Measurements from ENCODE around the gene FKBP11.

The FKBP11 gene

GRCh38 chr12:48907245-48907644 lies 18.0 kb downstream of the FKBP11 start:
- ATAC-seq (ENCODE audit: insufficient read depth, low read depth): no peak
- no peaks in the 10 kb centered on the region for H3K36me3 ChIP-seq (ENCODE audit: insufficient read depth, low read length)
- no peaks in the 10 kb centered on the region for H3K9me3 ChIP-seq (ENCODE audit: insufficient read depth, low read length, severe bottlenecking)
- H3K79me2 ChIP-seq (ENCODE audit: insufficient read depth, low read length): no peaks in the 10 kb centered on the region
- H4K20me1 ChIP-seq (ENCODE audit: insufficient read depth, low read length): no peaks in the 10 kb centered on the region
- TF ChIP-seq EZH2 (IDR thresholded peaks at IDR 0.05; ENCODE audit: borderline replicate concordance, low read depth, low read length, severe bottlenecking): no peak
- TF ChIP-seq CTCF (IDR thresholded peaks at IDR 0.05; ENCODE audit: borderline replicate concordance, extremely low read depth, low read length, poor library complexity, severe bottlenecking): no peak
- H2AFZ ChIP-seq (ENCODE audit: low read depth, low read length): no peak overlapping the region
- no peak overlapping the region for H3K27ac ChIP-seq (ENCODE audit: low read length)
- H3K4me1 ChIP-seq (ENCODE audit: insufficient read depth, low read length): peaks cover 8% of the 10 kb centered on the region
- no peak for DNase-seq
- no peak overlapping the region for H3K9ac ChIP-seq (ENCODE audit: low read depth, low read length)
- H3K4me2 ChIP-seq (ENCODE audit: insufficient read depth, low read length): no peak overlapping the region
- H3K27me3 ChIP-seq (ENCODE audit: insufficient read depth, low read length, poor library complexity): peaks cover 4% of the 10 kb centered on the region
- no peak overlapping the region for H3K4me3 ChIP-seq (ENCODE audit: low read depth in 1 of 2, low read length in 2 of 2)

- Histone ChIP-seq H3K9me3 (ENCODE audit: insufficient read depth, low read length, severe bottlenecking) (no peaks in the 10 kb centered on the region), H3K79me2 (ENCODE audit: insufficient read depth, low read length) (no peaks in the 10 kb centered on the region), H3K9ac (ENCODE audit: low read depth, low read length) (no peak overlapping the region), H3K4me2 (ENCODE audit: insufficient read depth, low read length) (peak overlapping the region; percentile 72), H3K4me1 (ENCODE audit: insufficient read depth, low read length) (peaks cover 8% of the 10 kb centered on the region), H3K27me3 (ENCODE audit: insufficient read depth, low read length, poor library complexity) (peaks cover 4% of the 10 kb centered on the region), H4K20me1 (ENCODE audit: insufficient read depth, low read length) (no peaks in the 10 kb centered on the region), H3K27ac (ENCODE audit: low read length) (no peak overlapping the region), H3K4me3 (ENCODE audit: low read depth in 1 of 2, low read length in 2 of 2) (peak overlapping the region in 1 of 2 experiments; percentile 51; a peak in 2 of 4 replicates), H3K36me3 (ENCODE audit: insufficient read depth, low read length) (no peaks in the 10 kb centered on the region), H2AFZ (ENCODE audit: low read depth, low read length) (peak overlapping the region; percentile 73)
- ATAC-seq (ENCODE audit: insufficient read depth, low read depth) (peak; percentile 99), DNase-seq (peak; percentile 79)
- no peak for TF ChIP-seq EZH2 (IDR thresholded peaks at IDR 0.05; ENCODE audit: borderline replicate concordance, low read depth, low read length, severe bottlenecking)
- TF ChIP-seq CTCF (IDR thresholded peaks at IDR 0.05; ENCODE audit: borderline replicate concordance, extremely low read depth, low read length, poor library complexity, severe bottlenecking): peak; percentile 71
Measured at GRCh38 chr12:48903982-48904411, 21.3 kb downstream of the FKBP11 start.

GRCh38 chr12:48903363-48903981 lies 21.8 kb downstream of the FKBP11 start:
- Histone ChIP-seq H3K36me3 (ENCODE audit: insufficient read depth, low read length) (no peaks in the 10 kb centered on the region), H3K27ac (ENCODE audit: low read length) (no peak overlapping the region), H3K9me3 (ENCODE audit: insufficient read depth, low read length, severe bottlenecking) (no peaks in the 10 kb centered on the region), H3K4me3 (ENCODE audit: low read depth in 1 of 2, low read length in 2 of 2) (no peak overlapping the region), H3K9ac (ENCODE audit: low read depth, low read length) (no peak overlapping the region), H3K27me3 (ENCODE audit: insufficient read depth, low read length, poor library complexity) (peaks cover 4% of the 10 kb centered on the region), H3K4me2 (ENCODE audit: insufficient read depth, low read length) (no peak overlapping the region), H4K20me1 (ENCODE audit: insufficient read depth, low read length) (no peaks in the 10 kb centered on the region), H3K4me1 (ENCODE audit: insufficient read depth, low read length) (peaks cover 8% of the 10 kb centered on the region), H3K79me2 (ENCODE audit: insufficient read depth, low read length) (no peaks in the 10 kb centered on the region), H2AFZ (ENCODE audit: low read depth, low read length) (no peak overlapping the region)
- TF ChIP-seq EZH2 (IDR thresholded peaks at IDR 0.05; ENCODE audit: borderline replicate concordance, low read depth, low read length, severe bottlenecking) (no peak), CTCF (IDR thresholded peaks at IDR 0.05; ENCODE audit: borderline replicate concordance, extremely low read depth, low read length, poor library complexity, severe bottlenecking) (no peak)
- DNase-seq: no peak
- ATAC-seq (ENCODE audit: insufficient read depth, low read depth): peak; percentile 25; the same call in 1 of the 3 replicates
